K562 (cell line): ENCODE measurements around the gene KANK4.

Source experiments
- CREBBP ChIP-seq: IDR thresholded peaks from one replicate; pipeline ENCODE4 v1.6.1; 2012; ENCODE audit warnings: low read depth, mild to moderate bottlenecking, control low read depth, inconsistent platforms, low read length
- MTF1 ChIP-seq: fragments of 250-450 bp; sonication (Bioruptor Pico); IDR thresholded peaks from 2 replicates; pipeline ENCODE4 v1.9.0; 2021; ENCODE audit warnings: moderate library complexity, mild to moderate bottlenecking, inconsistent platforms, borderline replicate concordance
- POLR2AphosphoS5 ChIP-seq: IDR thresholded peaks from 2 replicates; pipeline ENCODE4 v1.6.1; 2011; ENCODE audit warnings: mild to moderate bottlenecking, low read depth, low read length, moderate library complexity; ENCODE audit not compliant: control insufficient read depth, insufficient read depth
- ZKSCAN1 ChIP-seq: fragments of 150-350 bp; IDR thresholded peaks from 2 replicates; pipeline ENCODE4 v1.6.1; 2016; ENCODE audit warnings: low read depth, low read length
- ZNF699 ChIP-seq: fragments of 250-450 bp; sonication (Bioruptor Pico); IDR thresholded peaks from 2 replicates; pipeline ENCODE4 v1.8.0; 2021; ENCODE audit warnings: mild to moderate bottlenecking, moderate library complexity; ENCODE audit not compliant: insufficient replicate concordance

DNA sequence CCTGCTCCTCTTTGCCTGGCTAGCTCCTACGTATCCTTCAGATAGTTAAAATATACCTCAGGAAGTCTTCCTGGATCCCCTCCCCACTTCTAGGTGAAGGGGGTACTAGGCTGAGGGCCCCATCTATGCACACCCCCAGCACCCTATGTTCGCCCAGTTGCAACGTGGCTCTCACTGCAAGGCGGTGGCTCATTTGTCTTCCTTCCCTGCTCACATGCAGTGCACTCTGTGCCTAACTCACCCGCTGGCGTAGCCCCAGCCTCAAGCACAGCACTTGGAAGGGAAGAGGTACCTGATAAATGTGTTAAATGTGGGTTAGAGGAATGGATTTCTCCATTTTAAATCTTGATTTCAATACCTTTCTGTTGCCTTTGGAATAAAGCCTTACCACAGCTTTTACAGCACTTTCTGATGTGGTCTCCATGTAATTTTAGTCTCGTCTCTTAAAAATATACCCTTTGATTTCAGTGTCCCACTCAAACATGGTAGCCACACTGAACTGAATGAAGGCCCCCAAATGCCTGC lies 85.2 kb downstream of the KANK4 start:
- TF ChIP-seq ZNF699 (CRISPR knock-in tag) (no peak), ZKSCAN1 (no peak), POLR2AphosphoS5 (no peak), CREBBP (no peak), MTF1 (CRISPR knock-in tag) (no peak)
